ENCODE results near the gene BTG4. TPM values are rescaled to one million over a fixed set of nuclear protein-coding genes. Genes with fewer than 3 reads are reported as not detected.

Gene BTG4
- total RNA-seq, 1 experiment from 2014 or later, result not detected

DNA sequence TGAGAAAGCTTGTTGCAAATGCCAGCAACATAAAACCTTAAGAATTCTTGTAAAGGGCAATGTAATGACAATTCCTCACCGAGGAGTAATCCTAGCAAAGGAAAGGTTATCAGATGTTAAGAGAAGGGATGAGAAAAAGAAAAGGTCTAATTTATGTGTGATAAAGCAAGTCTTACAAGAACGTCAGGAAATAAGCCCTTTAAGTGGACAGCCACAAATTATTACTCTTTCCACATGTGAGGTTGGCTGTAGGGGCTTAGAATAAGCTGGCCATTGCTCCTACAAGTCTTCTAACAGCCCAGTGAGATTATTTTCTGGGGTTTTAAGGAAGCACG is 37.6 kb upstream of the BTG4 start:
- CTCF ChIA-PET, result interaction anchor here (0.7 to 1.0 kb wide), 2 partner anchors 15 to 267 kb away, joined by 3 read pairs; no protein-coding TSS in a partner anchor
- POLR2A ChIA-PET, result no interaction called here
- no peaks in the 10 kb centered on the region for H3K36me3 Mint-ChIP-seq
- no peak overlapping the region for H3K4me3 Mint-ChIP-seq
- ATAC-seq (no peak), DNase-seq (ENCODE audit: low spot score) (no peak)
- H3K27ac Mint-ChIP-seq, result no peak overlapping the region
- TF ChIP-seq JAZF1 (CRISPR knock-in tag; IDR thresholded peaks at IDR 0.05) (no peak), FOXK1 (CRISPR knock-in tag; IDR thresholded peaks at IDR 0.05) (no peak), CBFB (CRISPR knock-in tag; IDR thresholded peaks at IDR 0.05; ENCODE audit: low read depth) (no peak), ZNF416 (CRISPR knock-in tag; IDR thresholded peaks at IDR 0.05) (no peak), RELA (CRISPR knock-in tag; IDR thresholded peaks at IDR 0.05; ENCODE audit: borderline replicate concordance) (no peak), NR1H2 (CRISPR knock-in tag; IDR thresholded peaks at IDR 0.05) (no peak), SOX15 (CRISPR knock-in tag; IDR thresholded peaks at IDR 0.05) (no peak), ZNF219 (CRISPR knock-in tag; IDR thresholded peaks at IDR 0.05; ENCODE audit: borderline replicate concordance) (no peak)
- TF ChIP-seq, protein P1, sequence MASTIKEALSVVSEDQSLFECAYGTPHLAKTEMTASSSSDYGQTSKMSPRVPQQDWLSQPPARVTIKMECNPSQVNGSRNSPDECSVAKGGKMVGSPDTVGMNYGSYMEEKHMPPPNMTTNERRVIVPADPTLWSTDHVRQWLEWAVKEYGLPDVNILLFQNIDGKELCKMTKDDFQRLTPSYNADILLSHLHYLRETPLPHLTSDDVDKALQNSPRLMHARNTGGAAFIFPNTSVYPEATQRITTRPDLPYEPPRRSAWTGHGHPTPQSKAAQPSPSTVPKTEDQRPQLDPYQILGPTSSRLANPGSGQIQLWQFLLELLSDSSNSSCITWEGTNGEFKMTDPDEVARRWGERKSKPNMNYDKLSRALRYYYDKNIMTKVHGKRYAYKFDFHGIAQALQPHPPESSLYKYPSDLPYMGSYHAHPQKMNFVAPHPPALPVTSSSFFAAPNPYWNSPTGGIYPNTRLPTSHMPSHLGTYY (CRISPR knock-in tag; IDR thresholded peaks at IDR 0.05), result no peak
- TF ChIP-seq, protein P2, sequence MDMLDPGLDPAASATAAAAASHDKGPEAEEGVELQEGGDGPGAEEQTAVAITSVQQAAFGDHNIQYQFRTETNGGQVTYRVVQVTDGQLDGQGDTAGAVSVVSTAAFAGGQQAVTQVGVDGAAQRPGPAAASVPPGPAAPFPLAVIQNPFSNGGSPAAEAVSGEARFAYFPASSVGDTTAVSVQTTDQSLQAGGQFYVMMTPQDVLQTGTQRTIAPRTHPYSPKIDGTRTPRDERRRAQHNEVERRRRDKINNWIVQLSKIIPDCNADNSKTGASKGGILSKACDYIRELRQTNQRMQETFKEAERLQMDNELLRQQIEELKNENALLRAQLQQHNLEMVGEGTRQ (CRISPR knock-in tag; IDR thresholded peaks at IDR 0.05), result no peak
- TF ChIP-seq, protein P3, sequence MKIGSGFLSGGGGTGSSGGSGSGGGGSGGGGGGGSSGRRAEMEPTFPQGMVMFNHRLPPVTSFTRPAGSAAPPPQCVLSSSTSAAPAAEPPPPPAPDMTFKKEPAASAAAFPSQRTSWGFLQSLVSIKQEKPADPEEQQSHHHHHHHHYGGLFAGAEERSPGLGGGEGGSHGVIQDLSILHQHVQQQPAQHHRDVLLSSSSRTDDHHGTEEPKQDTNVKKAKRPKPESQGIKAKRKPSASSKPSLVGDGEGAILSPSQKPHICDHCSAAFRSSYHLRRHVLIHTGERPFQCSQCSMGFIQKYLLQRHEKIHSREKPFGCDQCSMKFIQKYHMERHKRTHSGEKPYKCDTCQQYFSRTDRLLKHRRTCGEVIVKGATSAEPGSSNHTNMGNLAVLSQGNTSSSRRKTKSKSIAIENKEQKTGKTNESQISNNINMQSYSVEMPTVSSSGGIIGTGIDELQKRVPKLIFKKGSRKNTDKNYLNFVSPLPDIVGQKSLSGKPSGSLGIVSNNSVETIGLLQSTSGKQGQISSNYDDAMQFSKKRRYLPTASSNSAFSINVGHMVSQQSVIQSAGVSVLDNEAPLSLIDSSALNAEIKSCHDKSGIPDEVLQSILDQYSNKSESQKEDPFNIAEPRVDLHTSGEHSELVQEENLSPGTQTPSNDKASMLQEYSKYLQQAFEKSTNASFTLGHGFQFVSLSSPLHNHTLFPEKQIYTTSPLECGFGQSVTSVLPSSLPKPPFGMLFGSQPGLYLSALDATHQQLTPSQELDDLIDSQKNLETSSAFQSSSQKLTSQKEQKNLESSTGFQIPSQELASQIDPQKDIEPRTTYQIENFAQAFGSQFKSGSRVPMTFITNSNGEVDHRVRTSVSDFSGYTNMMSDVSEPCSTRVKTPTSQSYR (CRISPR knock-in tag; IDR thresholded peaks at IDR 0.05), result no peak
- TF ChIP-seq, protein P4, sequence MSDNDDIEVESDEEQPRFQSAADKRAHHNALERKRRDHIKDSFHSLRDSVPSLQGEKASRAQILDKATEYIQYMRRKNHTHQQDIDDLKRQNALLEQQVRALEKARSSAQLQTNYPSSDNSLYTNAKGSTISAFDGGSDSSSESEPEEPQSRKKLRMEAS (CRISPR knock-in tag; IDR thresholded peaks at IDR 0.05), result no peak
- TF ChIP-seq, protein P5, sequence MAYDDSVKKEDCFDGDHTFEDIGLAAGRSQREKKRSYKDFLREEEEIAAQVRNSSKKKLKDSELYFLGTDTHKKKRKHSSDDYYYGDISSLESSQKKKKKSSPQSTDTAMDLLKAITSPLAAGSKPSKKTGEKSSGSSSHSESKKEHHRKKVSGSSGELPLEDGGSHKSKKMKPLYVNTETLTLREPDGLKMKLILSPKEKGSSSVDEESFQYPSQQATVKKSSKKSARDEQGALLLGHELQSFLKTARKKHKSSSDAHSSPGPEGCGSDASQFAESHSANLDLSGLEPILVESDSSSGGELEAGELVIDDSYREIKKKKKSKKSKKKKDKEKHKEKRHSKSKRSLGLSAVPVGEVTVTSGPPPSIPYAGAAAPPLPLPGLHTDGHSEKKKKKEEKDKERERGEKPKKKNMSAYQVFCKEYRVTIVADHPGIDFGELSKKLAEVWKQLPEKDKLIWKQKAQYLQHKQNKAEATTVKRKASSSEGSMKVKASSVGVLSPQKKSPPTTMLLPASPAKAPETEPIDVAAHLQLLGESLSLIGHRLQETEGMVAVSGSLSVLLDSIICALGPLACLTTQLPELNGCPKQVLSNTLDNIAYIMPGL (CRISPR knock-in tag; IDR thresholded peaks at IDR 0.05), result no peak
- TF ChIP-seq, protein P6, sequence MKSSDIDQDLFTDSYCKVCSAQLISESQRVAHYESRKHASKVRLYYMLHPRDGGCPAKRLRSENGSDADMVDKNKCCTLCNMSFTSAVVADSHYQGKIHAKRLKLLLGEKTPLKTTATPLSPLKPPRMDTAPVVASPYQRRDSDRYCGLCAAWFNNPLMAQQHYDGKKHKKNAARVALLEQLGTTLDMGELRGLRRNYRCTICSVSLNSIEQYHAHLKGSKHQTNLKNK (CRISPR knock-in tag; IDR thresholded peaks at IDR 0.05), result no peak
- peaks cover 7% of the 10 kb centered on the region; the same call in 1 of the 2 replicates for H3K27me3 Mint-ChIP-seq (ENCODE audit: low read depth)
- H3K4me1 Mint-ChIP-seq, result peaks cover 18% of the 10 kb centered on the region
- H3K9me3 Mint-ChIP-seq, result no peaks in the 10 kb centered on the region

DNA sequence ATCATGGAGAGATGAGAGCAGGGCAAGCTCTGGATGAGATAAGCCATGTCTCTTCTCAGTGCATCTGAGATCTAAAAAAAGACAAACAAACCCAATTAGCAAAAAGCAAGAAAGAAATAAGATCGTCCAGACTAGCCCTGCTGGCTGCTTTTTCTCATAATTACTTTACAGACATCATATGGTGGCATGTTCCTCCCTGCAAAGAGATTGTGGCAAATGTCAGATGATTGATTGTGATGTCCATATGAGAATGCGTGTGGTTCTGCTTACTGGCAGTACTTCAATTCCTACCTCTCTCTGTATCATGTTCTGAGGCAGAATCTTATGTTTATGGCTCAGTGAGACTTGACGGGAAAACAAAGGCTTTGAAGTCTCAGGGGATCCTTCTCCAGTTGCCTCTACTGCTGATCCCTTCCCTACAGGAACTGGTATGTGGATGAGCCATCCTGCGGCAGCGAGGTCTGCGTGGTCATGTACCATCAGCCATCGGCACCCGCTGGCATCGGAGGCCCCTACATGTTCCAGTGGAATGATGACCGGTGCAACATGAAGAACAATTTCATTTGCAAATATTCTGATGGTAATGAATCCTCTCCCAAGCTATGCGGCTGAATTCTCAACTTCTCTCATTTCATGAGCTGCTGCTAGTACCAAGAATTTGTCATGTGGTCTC is 37.1 kb upstream of the BTG4 start:
- Mint-ChIP-seq H3K4me1 (peaks cover 18% of the 10 kb centered on the region), H3K9me3 (no peaks in the 10 kb centered on the region), H3K4me3 (no peak overlapping the region), H3K27ac (no peak overlapping the region), H3K36me3 (no peaks in the 10 kb centered on the region), H3K27me3 (ENCODE audit: low read depth) (peaks cover 7% of the 10 kb centered on the region)
- POLR2A ChIA-PET, result no interaction called here
- CTCF ChIA-PET, result interaction anchor here (1.0 kb wide), 1 partner anchor 15 kb away, joined by 3 read pairs; no protein-coding TSS in a partner anchor
- TF ChIP-seq, protein P7, sequence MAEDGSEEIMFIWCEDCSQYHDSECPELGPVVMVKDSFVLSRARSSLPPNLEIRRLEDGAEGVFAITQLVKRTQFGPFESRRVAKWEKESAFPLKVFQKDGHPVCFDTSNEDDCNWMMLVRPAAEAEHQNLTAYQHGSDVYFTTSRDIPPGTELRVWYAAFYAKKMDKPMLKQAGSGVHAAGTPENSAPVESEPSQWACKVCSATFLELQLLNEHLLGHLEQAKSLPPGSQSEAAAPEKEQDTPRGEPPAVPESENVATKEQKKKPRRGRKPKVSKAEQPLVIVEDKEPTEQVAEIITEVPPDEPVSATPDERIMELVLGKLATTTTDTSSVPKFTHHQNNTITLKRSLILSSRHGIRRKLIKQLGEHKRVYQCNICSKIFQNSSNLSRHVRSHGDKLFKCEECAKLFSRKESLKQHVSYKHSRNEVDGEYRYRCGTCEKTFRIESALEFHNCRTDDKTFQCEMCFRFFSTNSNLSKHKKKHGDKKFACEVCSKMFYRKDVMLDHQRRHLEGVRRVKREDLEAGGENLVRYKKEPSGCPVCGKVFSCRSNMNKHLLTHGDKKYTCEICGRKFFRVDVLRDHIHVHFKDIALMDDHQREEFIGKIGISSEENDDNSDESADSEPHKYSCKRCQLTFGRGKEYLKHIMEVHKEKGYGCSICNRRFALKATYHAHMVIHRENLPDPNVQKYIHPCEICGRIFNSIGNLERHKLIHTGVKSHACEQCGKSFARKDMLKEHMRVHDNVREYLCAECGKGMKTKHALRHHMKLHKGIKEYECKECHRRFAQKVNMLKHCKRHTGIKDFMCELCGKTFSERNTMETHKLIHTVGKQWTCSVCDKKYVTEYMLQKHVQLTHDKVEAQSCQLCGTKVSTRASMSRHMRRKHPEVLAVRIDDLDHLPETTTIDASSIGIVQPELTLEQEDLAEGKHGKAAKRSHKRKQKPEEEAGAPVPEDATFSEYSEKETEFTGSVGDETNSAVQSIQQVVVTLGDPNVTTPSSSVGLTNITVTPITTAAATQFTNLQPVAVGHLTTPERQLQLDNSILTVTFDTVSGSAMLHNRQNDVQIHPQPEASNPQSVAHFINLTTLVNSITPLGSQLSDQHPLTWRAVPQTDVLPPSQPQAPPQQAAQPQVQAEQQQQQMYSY (CRISPR knock-in tag; IDR thresholded peaks at IDR 0.05), result no peak
- TF ChIP-seq, protein P8, sequence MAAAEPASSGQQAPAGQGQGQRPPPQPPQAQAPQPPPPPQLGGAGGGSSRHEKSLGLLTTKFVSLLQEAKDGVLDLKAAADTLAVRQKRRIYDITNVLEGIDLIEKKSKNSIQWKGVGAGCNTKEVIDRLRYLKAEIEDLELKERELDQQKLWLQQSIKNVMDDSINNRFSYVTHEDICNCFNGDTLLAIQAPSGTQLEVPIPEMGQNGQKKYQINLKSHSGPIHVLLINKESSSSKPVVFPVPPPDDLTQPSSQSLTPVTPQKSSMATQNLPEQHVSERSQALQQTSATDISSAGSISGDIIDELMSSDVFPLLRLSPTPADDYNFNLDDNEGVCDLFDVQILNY (CRISPR knock-in tag; IDR thresholded peaks at IDR 0.05), result no peak
- TF ChIP-seq TP53 (CRISPR knock-in tag; IDR thresholded peaks at IDR 0.05) (no peak), ZNF317 (CRISPR knock-in tag; IDR thresholded peaks at IDR 0.05; ENCODE audit: borderline replicate concordance, low read depth) (no peak), TEAD1 (CRISPR knock-in tag; IDR thresholded peaks at IDR 0.05) (no peak)
- TF ChIP-seq, protein P9, sequence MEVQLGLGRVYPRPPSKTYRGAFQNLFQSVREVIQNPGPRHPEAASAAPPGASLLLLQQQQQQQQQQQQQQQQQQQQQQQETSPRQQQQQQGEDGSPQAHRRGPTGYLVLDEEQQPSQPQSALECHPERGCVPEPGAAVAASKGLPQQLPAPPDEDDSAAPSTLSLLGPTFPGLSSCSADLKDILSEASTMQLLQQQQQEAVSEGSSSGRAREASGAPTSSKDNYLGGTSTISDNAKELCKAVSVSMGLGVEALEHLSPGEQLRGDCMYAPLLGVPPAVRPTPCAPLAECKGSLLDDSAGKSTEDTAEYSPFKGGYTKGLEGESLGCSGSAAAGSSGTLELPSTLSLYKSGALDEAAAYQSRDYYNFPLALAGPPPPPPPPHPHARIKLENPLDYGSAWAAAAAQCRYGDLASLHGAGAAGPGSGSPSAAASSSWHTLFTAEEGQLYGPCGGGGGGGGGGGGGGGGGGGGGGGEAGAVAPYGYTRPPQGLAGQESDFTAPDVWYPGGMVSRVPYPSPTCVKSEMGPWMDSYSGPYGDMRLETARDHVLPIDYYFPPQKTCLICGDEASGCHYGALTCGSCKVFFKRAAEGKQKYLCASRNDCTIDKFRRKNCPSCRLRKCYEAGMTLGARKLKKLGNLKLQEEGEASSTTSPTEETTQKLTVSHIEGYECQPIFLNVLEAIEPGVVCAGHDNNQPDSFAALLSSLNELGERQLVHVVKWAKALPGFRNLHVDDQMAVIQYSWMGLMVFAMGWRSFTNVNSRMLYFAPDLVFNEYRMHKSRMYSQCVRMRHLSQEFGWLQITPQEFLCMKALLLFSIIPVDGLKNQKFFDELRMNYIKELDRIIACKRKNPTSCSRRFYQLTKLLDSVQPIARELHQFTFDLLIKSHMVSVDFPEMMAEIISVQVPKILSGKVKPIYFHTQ (CRISPR knock-in tag; IDR thresholded peaks at IDR 0.05), result no peak
- peak; percentile 41; the same call in 1 of the 2 replicates for ATAC-seq
- DNase-seq (ENCODE audit: low spot score), result no peak
